HG03039 (cell line): ENCODE measurements around the gene TRIM14.
"Not testable (repeated sequence)": the region's sequence is repeated elsewhere in the genome, so short reads cannot be mapped to it uniquely, and the experiment has no call there.

ENCODE experiments used
- ATAC-seq: cut with Tn5 transposase; IDR thresholded peaks from one replicate; pipeline ENCODE4 v1.9.1; 2021; ENCODE audit warnings: mild to moderate bottlenecking, moderate library complexity; ENCODE audit not compliant: unreplicated experiment

TRIM14 gene

GRCh38 chr9:98142182-98142907, 23.3 kb upstream of the TRIM14 start:
- no peak for ATAC-seq

- ATAC-seq = no peak
These were observed 21.5 kb upstream of the TRIM14 start for GRCh38 chr9:98140503-98140902.

- no peak for ATAC-seq
These were observed 17.5 kb upstream of the TRIM14 start for GRCh38 chr9:98136489-98136888.

- no peak for ATAC-seq
These were observed 16.9 kb upstream of the TRIM14 start for GRCh38 chr9:98135938-98136337.

GRCh38 chr9:98135558-98135934, 16.5 kb upstream of the TRIM14 start:
- ATAC-seq = no peak

DNA sequence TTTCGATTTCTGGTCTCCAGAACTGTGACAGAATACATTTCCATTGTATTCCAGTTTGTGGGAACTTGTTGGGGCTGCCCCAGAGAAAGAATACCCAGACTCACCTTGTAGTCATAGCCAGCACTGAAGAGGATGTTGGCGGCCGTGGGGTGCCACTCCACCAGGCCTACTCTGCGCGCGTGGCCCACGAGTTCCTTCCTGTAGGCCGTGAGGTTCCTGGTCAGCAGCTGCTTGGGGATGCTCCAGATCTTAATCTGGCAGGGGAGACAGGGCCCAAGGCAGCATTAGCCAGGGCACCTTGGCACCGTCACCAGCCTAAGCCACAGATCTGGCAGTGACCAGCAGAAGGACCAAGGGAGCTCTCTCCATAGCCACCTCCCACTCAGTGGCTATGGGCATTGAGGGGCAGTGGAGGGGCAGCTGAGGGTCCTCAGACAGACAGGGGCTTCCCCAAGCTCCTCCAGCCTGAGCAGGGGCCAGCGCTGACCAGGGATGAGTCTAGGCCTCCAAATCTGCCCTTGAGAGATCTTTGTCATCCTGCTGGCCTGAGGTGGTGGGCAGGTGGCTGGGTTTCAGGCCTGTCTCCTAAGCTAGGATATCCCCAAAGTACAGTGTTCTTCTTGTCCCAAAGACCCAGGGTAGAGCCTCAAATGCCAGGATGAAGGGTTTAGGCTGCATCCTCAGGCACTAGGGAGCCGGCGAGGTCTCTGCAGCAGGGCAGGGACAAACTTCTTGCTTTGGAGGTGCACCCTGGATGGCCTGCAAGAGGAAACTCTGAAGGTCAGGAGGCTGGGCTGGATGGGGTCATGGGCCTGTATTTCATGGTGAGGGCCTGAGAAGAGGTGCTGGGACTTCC, 15.9 kb upstream of the TRIM14 start:
- ATAC-seq = no peak

DNA sequence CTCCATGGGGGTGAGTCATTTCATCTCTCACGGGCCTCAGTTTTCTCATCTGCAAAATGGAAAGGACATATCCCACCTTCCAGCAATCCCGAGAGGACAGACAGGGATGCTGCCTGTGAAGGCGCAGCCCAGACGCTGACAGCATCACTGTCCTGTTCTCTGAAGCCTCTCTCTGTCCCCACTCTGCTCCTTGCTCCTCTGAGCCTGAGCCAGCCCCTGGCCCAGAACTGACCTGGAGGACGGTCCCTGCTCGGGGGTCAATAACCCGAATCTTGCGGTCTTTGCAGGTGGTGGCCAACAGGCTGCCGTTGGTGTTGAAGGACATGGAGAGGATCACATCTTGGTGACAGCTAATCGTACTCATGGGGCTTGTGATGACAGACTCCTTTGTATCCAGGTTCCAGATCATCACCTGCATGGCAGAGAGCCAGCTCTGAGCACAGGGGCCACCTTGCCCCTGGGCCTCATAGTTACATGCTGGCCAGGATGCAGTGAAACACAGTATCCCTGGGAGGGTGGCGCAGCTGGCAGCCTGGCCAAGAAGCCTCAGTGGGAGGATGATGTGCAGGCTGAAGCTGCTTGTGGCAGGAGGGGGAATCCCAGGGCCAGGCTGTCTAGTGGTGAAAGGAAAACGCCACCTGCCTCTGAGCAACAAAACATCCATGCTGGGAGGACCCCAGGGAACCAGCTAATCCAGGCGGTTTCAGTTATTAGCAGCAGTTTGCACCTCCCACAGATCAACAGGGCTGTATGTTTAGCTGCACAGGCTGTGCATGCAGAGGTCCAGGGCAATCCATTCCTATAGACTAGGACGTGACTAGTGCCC, 14.0 kb upstream of the TRIM14 start:
- no peak for ATAC-seq

DNA sequence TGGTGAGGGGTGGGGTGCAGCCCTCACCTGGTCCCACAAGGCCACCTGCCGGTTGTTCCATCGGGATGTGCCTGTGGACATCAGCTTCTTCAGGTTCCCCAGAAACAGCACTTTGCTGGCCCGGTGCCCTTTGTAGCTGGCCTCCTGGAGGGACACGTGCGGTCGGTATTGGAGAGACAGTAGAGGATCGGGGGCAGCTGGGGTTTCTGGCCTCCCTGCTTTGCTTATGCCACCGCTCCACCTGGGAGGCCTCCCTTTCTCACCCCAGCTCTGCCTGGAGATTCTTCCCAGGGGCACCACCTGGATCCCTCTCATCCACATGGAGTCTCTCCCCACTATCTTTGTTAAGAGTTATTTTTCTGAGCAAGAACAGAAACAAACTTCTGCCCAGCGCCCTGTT, 13.1 kb upstream of the TRIM14 start:
- no peak for ATAC-seq

GRCh38 chr9:98130576-98131228, 11.7 kb upstream of the TRIM14 start:
- no peak for ATAC-seq

- not testable (repeated sequence) for ATAC-seq
These were observed 11.0 kb upstream of the TRIM14 start for GRCh38 chr9:98130060-98130459.

- ATAC-seq = no peak
These were observed 10.4 kb upstream of the TRIM14 start for GRCh38 chr9:98129451-98129881.

- ATAC-seq = no peak
These were observed 9.3 kb upstream of the TRIM14 start for GRCh38 chr9:98128316-98128715.

- no peak for ATAC-seq
These were observed 8.2 kb upstream of the TRIM14 start for GRCh38 chr9:98127226-98127625.

DNA sequence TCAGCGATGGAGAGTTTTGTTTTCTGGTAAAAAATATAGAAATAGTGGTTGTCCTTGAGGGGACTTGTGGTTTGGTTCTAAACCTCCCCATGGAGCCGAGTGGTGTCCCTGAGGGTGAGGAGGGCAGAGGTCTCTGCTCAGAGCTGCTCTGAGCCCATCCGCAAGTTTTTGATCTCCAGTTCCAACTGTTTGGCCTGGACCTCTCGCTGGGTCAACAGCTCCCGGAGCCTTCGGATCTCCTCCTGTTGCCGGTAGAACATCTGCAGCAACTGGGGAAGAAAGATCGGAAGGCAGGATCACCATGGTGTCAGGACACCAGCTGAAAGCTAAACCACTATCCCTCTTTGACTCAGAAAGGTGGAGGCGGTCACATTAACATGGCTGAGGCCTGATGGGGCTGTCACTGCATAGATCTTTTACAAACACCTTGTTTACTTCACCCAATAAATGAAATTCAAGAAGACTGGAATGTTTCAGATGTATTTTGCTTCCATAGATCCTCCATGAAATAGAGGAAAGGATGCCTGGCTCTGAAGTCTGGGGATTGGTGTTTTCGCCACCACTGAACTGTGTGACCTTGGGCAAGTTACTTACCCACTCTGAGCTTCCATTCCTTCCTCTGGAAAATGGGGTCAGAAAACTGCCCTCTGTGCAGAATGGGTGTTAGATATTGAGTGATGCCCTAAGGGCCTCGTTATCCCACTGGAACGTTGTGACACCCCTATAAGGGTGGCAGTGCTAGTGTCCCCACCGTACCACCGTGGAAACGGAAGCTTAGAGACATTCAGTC, 5.8 kb upstream of the TRIM14 start:
- no peak for ATAC-seq

DNA sequence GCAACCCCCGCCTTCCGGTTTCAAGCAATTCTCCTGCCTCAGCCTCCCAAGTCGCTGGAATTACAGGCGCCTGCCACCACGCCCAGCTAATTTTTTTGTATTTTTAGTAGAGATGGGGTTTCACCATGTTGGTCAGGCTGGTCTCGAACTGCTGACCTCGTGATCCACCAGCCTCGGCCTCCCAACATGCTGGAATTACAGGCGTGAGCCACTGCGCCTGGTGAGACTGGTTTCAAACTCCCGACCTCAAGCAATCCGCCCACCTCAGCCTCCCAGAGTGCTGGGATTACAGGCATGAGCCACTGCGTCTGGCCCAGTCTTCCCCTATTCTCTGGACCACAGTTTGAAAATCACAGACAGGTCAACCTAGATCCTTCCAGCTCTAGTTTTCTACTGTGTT, 5.1 kb upstream of the TRIM14 start:
- ATAC-seq = not testable (repeated sequence)

DNA sequence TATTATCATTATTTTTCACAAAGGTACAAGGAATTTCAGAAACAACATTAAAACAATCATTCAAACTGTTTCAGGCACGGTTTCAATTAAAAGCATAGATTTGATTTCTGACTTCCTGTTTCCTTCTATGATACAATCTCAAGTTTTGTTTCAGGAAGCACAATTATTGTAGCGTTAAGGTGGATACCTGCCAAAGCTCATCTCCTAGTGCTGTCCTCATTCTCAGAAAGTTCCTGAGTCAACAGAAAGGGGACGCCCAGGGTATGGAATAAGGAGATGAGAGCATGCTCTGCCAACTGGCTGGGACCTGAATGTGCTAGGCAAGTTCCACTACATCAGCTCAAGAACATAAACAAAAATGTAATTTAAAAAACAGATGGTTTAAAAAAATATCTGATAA, 2.0 kb upstream of the TRIM14 start:
- no peak for ATAC-seq

GRCh38 chr9:98120476-98120875, 1.5 kb upstream of the TRIM14 start:
- ATAC-seq = no peak

- peak; percentile 41 for ATAC-seq
These were observed 910 bp downstream of the TRIM14 start for GRCh38 chr9:98117984-98118639.

DNA sequence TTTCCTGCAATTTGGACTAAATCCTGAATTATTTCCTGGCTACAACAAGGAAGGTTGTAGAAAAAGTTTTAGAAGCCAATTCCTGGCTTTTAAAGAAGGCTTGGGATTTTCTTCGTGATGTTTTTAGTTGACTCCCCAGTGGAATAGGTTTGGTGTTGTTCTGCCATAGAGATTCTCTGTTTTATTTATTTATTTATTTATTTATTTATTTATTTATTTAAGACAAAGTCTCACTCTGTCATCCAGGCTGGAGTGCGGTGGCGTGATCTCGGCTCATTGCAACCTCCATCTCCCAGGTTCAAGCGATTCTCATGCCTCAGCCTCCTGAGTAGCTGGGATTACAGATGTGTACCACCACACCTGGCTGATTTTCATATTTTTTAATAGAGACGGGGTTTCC, 1.9 kb downstream of the TRIM14 start:
- not testable (repeated sequence) for ATAC-seq

- ATAC-seq = no peak
These were observed 10.0 kb downstream of the TRIM14 start for GRCh38 chr9:98109052-98109451.
